IPS-18a (cell line): ENCODE results near the gene NUFIP2.

ENCODE experiments used
- H3K27ac ChIP-seq: one replicate; pipeline ENCODE4 v1.5.1; 2013; ENCODE audit warnings: low read length
- H3K27me3 ChIP-seq: one replicate; pipeline ENCODE4 v1.6.1; 2013; ENCODE audit warnings: mild to moderate bottlenecking, low read length; ENCODE audit not compliant: control insufficient read depth, insufficient read depth
- H3K36me3 ChIP-seq: one replicate; pipeline ENCODE4 v1.6.1; 2013; ENCODE audit warnings: low read depth, low read length; ENCODE audit not compliant: control insufficient read depth
- H3K4me1 ChIP-seq: one replicate; pipeline ENCODE4 v1.6.1; 2013; ENCODE audit warnings: low read depth, low read length; ENCODE audit not compliant: control insufficient read depth
- H3K4me3 ChIP-seq: one replicate; pipeline ENCODE4 v1.5.1; 2013; ENCODE audit warnings: low read length
- H3K9ac ChIP-seq: one replicate; pipeline ENCODE4 v1.6.1; 2013; ENCODE audit warnings: mild to moderate bottlenecking, low read length, moderate library complexity
- H3K9me3 ChIP-seq: one replicate; pipeline ENCODE4 v1.6.1; 2013; ENCODE audit warnings: low read depth, low read length; ENCODE audit not compliant: control insufficient read depth

Gene NUFIP2

DNA sequence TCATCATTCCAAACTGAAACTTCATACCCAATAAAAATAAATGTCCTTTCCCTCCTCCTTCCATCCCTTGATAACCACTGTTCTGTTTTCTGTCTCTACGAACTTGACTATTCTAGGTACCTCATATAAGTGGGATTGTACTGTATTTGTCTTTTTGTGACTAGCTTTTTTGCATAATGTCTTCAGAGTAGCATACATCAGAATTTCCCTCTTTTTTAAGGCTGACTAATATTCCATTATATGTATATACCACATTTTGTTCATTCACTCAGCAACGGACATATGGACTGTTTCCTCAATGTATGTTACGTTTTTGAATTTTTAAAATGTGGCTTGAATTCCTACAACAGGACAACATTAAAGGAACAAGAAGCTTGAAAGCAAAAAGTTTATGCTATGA, 1.5 kb upstream of the NUFIP2 start:
- Histone ChIP-seq H3K9me3 (no peaks in the 10 kb centered on the region), H3K4me3 (no peak overlapping the region), H3K9ac (no peak overlapping the region), H3K27ac (no peak overlapping the region), H3K27me3 (no peaks in the 10 kb centered on the region), H3K36me3 (peaks cover 7% of the 10 kb centered on the region), H3K4me1 (peaks cover 10% of the 10 kb centered on the region)

DNA sequence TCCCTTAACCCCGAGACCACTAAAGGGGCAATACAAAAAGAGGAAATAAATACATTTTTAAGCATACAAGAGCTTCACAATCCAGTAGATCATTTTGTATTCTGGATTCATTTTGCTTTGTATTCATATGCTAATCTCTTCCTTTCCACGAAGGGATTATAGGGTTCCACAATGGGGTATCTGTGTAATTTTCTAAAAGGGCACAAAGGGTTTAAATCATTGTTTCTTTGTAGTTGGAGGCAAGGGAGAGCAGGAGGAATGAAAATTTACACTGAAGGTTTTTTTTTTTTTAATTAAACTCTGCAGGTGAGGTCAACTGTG, 592 bp upstream of the NUFIP2 start:
- Histone ChIP-seq H3K4me1 (peaks cover 12% of the 10 kb centered on the region), H3K36me3 (peaks cover 16% of the 10 kb centered on the region), H3K4me3 (peak overlapping the region; percentile 94), H3K27ac (peak overlapping the region; percentile 70), H3K9me3 (no peaks in the 10 kb centered on the region), H3K27me3 (no peaks in the 10 kb centered on the region), H3K9ac (peak overlapping the region; percentile 95)

DNA sequence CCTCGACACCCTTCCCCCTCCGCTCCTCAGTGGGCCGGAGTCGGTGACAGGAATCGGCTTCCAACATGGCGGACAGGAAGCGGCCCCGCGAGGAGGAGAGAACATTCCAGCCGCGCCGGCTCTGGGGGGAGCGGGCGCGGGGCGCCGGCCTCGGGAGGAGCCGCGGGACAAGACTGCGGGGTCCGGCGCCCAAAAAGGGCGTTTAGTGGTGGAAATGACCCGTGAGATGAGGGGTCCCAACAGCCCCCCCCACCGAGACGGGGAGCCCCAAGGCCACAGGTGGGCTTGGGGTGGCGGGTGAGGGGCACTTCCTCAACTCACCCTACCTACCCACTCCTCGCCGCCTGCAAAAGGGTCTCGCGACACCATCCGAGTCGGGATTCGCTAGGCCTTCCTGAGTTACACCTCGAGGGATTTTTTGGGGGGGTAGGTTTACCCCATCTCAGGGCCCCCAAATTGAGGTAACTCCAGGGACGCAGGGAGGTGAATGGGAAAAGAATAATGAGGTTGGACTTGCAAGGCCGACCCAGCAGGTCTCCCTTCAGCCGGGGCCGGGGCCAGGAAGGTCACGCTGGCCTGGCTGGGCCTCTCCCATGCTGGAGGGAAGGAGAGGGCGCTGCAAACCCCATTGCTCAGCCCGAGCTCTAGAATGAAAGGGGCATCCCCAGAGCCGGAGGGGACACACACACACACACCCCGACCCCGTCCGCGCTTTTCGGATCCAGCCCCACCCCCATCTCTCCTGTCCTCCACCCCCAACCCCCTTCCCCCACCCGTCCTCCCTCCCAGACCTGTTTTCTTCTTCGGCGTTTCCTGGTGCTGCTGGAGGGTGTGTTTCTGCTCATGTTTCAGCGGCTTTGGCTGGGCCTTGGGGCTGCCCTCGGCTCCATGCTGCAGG, 707 bp downstream of the NUFIP2 start:
- Histone ChIP-seq H3K9me3 (no peaks in the 10 kb centered on the region), H3K36me3 (peaks cover 27% of the 10 kb centered on the region), H3K27ac (peak overlapping the region; percentile 95), H3K9ac (peak overlapping the region; percentile 95), H3K27me3 (no peaks in the 10 kb centered on the region), H3K4me1 (peaks cover 14% of the 10 kb centered on the region), H3K4me3 (peak overlapping the region; percentile 94)

DNA sequence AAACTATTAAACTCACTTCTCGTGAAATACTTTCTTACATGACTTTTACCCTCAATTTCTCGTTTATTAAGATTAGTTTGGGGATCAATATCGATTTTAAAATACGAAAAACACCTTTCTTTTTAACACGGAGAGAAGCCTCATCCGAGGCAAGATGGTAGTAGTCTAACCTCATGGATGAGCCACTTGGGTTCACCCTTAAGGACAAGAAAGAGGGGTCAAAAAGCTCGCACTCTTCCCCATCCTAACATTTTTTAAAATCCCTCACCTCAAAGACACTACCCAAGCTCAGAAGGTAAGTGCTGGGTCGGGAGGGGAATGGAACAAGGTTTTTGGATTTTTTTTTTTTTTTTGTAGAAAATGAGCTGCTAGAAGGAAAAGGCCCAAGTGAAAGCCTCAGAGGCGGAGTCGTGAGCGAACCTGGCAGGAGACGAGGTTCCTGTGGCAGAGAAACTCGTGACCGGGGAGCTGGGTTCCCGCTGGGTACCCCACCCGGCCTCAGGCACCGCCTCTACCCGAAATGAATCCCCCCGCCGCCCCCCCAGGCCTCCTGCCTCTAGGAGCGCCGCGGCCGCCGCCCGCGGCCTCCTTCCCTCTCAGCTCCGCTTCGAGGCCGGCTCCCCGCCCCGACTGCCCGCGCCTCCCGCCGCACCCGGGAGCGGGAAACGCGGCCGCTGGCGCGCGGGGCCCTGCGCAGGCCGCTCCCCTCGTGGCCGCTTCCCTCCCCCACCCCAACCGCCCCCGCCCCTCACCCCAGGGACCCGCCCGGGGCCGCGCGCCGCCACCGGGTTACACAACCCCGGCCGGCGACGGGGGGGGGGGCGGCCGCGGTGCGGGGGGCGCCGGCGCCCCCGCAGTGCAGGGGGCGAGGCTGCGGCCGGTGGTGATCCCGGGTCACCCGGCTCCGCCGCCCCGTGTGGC, 1.6 kb downstream of the NUFIP2 start:
- peak overlapping the region; percentile 94 for H3K4me3 ChIP-seq
- H3K4me1 ChIP-seq: peaks cover 14% of the 10 kb centered on the region
- no peaks in the 10 kb centered on the region for H3K9me3 ChIP-seq
- H3K27me3 ChIP-seq: no peaks in the 10 kb centered on the region
- peak overlapping the region; percentile 55 for H3K27ac ChIP-seq
- H3K9ac ChIP-seq: peak overlapping the region; percentile 95
- peaks cover 34% of the 10 kb centered on the region for H3K36me3 ChIP-seq

DNA sequence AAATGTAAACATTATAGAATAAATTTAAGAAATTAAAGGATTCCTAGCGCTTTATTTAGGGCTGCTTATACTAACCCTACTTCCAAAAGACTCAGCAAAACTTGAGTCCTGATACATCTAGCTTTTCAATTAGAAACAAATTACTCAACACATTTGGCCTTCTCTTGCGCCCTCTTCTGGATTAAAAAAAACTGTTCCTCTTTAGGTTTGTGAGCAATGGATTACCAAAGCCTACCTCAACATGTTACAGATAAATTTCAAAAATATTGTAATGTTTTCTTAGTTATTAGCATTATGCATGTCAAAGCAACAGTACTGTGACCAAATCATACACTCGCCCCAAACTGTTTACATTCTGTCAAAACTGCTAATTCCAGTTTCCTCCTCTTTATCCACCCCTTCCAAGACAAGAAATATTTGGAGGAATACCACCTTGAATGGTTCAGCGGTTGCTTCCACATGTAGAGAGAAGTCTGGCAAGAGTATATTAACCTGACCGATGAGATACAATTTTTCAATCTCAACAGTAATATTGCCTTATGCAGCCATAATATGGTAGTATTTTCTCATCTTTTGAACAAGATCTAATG, 2.7 kb downstream of the NUFIP2 start:
- peaks cover 45% of the 10 kb centered on the region for H3K36me3 ChIP-seq
- no peaks in the 10 kb centered on the region for H3K9me3 ChIP-seq
- peak overlapping the region; percentile 90 for H3K4me3 ChIP-seq
- H3K9ac ChIP-seq: peak overlapping the region; percentile 90
- no peaks in the 10 kb centered on the region for H3K27me3 ChIP-seq
- H3K4me1 ChIP-seq: peaks cover 14% of the 10 kb centered on the region
- H3K27ac ChIP-seq: no peak overlapping the region

DNA sequence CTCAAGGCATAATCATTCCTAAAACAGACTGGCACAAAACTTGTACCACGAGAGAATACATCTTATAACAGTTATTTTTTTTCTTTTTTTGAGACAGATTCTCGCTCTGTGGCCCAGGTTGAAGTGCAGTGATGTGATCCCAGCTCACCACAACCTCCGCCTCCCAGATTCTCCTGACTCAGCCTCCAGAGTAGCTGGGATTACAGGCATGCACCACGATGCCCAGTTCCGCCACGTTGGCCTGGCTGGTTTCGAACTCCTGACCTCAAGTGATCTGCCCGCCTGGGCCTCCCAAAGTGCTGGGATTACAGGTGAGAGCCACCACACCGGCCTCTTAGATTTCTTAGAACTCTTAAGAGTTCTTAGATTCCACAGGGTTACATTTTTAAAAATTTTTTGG, 4.1 kb downstream of the NUFIP2 start:
- Histone ChIP-seq H3K27ac (no peak overlapping the region), H3K27me3 (no peaks in the 10 kb centered on the region), H3K36me3 (peaks cover 58% of the 10 kb centered on the region), H3K4me3 (no peak overlapping the region), H3K4me1 (peaks cover 14% of the 10 kb centered on the region), H3K9ac (no peak overlapping the region), H3K9me3 (no peaks in the 10 kb centered on the region)

DNA sequence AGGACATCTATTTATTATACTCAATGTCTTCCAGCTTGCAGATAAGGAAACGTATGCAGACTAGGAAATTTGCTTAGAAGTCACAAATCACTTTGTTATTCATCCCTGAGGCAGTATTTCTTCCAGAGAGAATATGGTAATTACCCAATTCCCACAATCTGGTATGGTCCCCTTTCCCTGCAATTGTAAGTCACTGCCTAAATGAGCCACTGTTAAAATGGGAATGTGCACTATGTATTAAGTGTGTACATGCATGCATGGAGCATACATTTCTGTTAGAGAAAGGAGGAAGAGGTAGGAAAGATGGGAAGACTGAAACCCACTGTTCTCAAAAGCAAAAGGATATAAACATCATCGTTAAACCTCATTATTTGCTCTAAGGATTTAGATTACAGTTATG, 10.0 kb downstream of the NUFIP2 start:
- H3K36me3 ChIP-seq: peaks cover 78% of the 10 kb centered on the region
- no peak overlapping the region for H3K4me3 ChIP-seq
- H3K9me3 ChIP-seq: no peaks in the 10 kb centered on the region
- H3K27ac ChIP-seq: no peak overlapping the region
- no peak overlapping the region for H3K9ac ChIP-seq
- H3K4me1 ChIP-seq: no peaks in the 10 kb centered on the region
- no peaks in the 10 kb centered on the region for H3K27me3 ChIP-seq

DNA sequence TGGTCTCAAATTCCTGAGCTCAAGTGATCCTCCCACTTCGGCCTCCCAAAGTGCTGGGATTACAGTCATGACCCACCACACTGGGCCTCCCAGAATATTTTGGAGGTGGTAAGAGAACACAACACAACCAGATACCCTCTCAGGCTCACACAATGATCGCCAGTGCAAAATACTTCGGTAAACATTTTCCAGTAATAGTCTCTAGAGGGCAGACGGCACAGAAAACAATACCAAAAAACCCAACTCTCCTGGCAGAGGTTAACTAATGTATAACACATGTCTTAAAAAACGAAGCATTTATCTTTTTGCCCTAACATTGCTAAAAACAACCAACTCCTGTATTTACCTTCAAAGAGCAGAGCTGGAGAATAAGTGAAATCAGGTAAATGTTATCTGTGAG, 10.5 kb downstream of the NUFIP2 start:
- no peaks in the 10 kb centered on the region for H3K27me3 ChIP-seq
- H3K27ac ChIP-seq: no peak overlapping the region
- H3K9ac ChIP-seq: no peak overlapping the region
- no peaks in the 10 kb centered on the region for H3K4me1 ChIP-seq
- H3K36me3 ChIP-seq: peaks cover 78% of the 10 kb centered on the region
- H3K4me3 ChIP-seq: no peak overlapping the region
- no peaks in the 10 kb centered on the region for H3K9me3 ChIP-seq

DNA sequence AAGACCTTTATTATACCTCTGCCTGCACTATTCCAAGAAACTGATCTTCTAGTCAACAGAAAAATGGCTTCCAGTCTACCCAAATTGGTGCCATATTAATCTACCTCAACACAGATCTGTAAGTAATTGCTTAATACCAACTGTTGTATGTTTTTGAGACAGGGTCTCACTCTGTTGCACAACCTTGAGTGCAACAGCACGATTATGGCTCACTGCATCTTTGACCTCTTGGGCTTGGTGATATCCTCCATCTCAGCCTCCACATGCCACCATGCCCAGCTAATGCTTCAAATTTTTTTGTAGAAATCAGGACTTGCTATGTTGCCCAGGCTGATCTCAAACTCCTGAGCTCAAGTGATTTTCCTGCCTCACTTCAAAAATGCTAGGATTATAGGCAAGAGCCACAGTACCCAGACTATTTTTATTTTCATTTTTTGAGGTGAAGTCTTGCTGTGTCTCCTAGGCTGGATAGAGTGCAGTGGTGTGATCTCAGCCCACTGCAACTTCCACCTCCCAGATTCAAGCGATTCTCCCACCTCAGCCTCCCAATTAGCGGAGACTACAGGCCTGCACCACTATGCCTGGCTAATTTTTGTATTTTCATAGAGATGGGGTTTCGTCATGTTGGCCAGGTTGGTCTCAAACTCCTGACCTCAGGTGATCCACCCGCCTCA, 14.4 kb downstream of the NUFIP2 start:
- Histone ChIP-seq H3K9ac (no peak overlapping the region), H3K4me1 (no peaks in the 10 kb centered on the region), H3K4me3 (no peak overlapping the region), H3K9me3 (no peaks in the 10 kb centered on the region), H3K27ac (no peak overlapping the region), H3K36me3 (peaks cover 66% of the 10 kb centered on the region), H3K27me3 (no peaks in the 10 kb centered on the region)

DNA sequence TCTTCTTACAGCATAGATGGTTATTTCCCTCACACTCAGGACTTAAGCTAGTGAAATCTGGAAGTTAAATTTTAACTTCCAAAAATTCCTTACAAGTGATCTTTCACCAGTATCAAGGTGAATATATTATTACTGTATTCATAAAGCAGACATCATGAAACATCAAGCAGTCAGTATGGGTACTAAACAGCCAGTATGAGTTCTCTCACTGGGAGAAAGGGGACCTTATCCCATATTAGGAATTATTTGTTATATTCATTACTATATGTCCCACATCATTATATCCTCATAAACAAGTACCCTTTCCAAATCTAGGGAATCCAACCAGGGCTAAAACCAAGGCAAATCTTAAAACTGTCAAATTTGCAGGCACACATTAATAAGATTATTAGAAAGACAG, 15.3 kb downstream of the NUFIP2 start:
- H3K4me1 ChIP-seq: no peaks in the 10 kb centered on the region
- H3K4me3 ChIP-seq: no peak overlapping the region
- H3K27ac ChIP-seq: no peak overlapping the region
- no peaks in the 10 kb centered on the region for H3K27me3 ChIP-seq
- H3K9me3 ChIP-seq: no peaks in the 10 kb centered on the region
- H3K9ac ChIP-seq: no peak overlapping the region
- H3K36me3 ChIP-seq: peaks cover 68% of the 10 kb centered on the region

DNA sequence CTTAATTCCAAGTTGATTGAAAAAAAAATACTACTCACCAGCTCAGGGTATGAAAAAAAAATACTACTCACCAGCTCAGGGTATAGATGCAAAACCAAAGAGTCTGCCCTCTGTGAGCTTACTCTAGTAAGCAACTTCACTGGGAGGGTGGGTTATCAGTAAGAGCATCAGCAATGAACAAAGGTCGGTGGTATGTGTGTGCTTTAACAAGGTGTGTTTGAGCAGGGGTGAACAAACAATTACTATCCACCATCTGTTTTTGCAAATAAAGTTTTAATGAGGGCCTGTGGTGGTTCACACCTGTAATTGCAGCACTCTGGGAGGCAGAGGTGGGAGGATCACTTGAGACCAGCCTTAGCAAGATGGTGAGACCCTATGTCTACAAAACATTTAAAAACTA, 20.0 kb downstream of the NUFIP2 start:
- Histone ChIP-seq H3K9ac (no peak overlapping the region), H3K9me3 (no peaks in the 10 kb centered on the region), H3K4me1 (no peaks in the 10 kb centered on the region), H3K27ac (no peak overlapping the region), H3K27me3 (no peaks in the 10 kb centered on the region), H3K36me3 (peaks cover 44% of the 10 kb centered on the region), H3K4me3 (no peak overlapping the region)
